ENCODE results near the gene DUOX2. TPM values are rescaled to one million over a fixed set of nuclear protein-coding genes. Genes with fewer than 3 reads are reported as not detected.
A peak's percentile ranks its signal among the peaks of the same experiment; 100 is the strongest.

Gene DUOX2
- total and polyA plus RNA-seq, 11 donors = 0.02 to 1.4 (median 0.11) TPM

DNA sequence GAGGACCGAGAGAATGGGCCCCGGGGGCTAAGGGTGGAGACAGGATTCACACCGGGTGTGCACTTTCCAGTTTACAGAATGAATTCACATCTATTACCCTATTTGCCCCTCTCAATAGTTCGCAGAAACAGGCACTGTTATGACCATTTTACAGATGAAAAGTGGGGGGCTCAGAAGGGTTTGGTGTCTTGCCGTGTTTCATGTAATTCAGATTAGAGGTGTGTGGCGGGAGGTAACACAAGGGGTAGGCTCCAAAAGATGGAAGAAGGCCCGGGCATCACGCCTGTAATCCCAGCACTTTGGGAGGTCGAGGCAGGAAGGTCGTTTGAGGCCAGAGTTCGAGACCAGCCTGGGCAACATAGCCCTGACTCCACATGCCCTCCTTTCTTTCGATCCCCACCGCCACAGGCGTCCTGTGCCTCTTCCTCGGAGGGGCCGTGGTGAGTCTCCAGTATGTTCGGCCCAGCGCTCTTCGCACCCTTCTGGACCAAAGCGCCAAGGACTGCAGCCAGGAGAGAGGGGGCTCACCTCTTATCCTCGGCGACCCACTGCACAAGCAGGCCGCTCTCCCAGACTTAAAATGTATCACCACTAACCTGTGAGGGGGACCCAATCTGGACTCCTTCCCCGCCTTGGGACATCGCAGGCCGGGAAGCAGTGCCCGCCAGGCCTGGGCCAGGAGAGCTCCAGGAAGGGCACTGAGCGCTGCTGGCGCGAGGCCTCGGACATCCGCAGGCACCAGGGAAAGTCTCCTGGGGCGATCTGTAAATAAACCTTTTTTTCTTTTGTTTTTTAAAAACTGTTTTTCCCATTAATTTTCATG is 3.5 kb upstream of the DUOX2 start:
- Histone ChIP-seq H3K9me3 (no peaks in the 10 kb centered on the region), H3K36me3 (no peaks in the 10 kb centered on the region), H3K27me3 (peaks cover 35 to 93% (median 59%) of the 10 kb centered on the region in 9 donors), H3K27ac (no peak overlapping the region), H3K4me1 (peaks cover 3 to 36% (median 20%) of the 10 kb centered on the region in 12 donors), H3K4me3 (peak overlapping the region in 10 of 12 donors; percentile 2 to 49 (median 30))
- WGBS, 4 donors = 38 to 50% (median 39%) methylated on average over 28 to 33 of the region's 33 CpGs
- no peak for DNase-seq
- peak; percentile 2 to 37 (median 13) for ATAC-seq
- intact Hi-C loops (cut with DNase I) = loop anchor here in 5 of 10 donors (5.0 to 10.0 kb wide), 7 partner anchors 53 to 153 kb away; no protein-coding TSS in a partner anchor
- no peak for TF ChIP-seq POLR2A (IDR thresholded peaks at IDR 0.05)
- TF ChIP-seq, protein P1, sequence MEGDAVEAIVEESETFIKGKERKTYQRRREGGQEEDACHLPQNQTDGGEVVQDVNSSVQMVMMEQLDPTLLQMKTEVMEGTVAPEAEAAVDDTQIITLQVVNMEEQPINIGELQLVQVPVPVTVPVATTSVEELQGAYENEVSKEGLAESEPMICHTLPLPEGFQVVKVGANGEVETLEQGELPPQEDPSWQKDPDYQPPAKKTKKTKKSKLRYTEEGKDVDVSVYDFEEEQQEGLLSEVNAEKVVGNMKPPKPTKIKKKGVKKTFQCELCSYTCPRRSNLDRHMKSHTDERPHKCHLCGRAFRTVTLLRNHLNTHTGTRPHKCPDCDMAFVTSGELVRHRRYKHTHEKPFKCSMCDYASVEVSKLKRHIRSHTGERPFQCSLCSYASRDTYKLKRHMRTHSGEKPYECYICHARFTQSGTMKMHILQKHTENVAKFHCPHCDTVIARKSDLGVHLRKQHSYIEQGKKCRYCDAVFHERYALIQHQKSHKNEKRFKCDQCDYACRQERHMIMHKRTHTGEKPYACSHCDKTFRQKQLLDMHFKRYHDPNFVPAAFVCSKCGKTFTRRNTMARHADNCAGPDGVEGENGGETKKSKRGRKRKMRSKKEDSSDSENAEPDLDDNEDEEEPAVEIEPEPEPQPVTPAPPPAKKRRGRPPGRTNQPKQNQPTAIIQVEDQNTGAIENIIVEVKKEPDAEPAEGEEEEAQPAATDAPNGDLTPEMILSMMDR (IDR thresholded peaks at IDR 0.05) = no peak

DNA sequence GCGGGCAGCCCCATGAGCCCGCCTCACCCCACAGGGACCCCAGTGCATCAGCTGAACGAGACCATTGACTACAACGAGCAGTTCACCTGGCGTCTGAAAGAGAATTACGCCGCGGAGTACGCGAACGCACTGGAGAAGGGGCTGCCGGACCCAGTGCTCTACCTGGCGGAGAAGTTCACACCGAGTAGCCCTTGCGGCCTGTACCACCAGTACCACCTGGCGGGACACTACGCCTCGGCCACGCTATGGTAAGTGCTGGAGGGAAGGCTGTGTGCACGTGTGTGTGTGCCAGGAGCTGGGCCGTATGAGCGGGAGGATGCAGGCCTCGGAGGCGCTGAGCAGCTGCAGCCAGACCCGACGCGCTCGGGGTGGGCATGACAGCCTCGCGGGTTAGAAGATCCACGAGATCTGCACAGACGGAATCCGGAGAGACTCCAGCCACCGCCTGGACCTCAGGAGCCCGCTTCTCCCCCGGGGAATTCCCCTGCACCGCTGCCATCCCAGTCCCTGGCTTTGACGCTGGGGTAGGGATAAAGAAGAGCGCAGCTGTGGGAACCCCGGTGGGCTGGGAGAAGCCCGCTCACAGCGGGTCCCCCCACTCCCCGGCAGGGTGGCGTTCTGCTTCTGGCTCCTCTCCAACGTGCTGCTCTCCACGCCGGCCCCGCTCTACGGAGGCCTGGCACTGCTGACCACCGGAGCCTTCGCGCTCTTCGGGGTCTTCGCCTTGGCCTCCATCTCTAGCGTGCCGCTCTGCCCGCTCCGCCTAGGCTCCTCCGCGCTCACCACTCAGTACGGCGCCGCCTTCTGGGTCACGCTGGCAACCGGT is 2.7 kb upstream of the DUOX2 start:
- 21 to 36% (median 25%) methylated on average over 42 to 65 of the region's 65 CpGs for WGBS, 4 donors
- ATAC-seq (no peak), DNase-seq (no peak)
- no peak overlapping the region for H3K27ac ChIP-seq
- H3K4me1 ChIP-seq = peaks cover 3 to 44% (median 21%) of the 10 kb centered on the region in 12 donors
- peaks cover 42 to 93% (median 67%) of the 10 kb centered on the region in 9 donors for H3K27me3 ChIP-seq
- TF ChIP-seq POLR2A (IDR thresholded peaks at IDR 0.05) = no peak
- TF ChIP-seq, protein P1 (IDR thresholded peaks at IDR 0.05) = no peak
- no peaks in the 10 kb centered on the region for H3K36me3 ChIP-seq
- H3K4me3 ChIP-seq = peak overlapping the region in 2 of 12 donors; percentile 10 to 16
- H3K9me3 ChIP-seq = no peaks in the 10 kb centered on the region
- intact Hi-C loops (cut with DNase I) = loop anchor here in 5 of 10 donors (5.0 to 10.0 kb wide), 7 partner anchors 52 to 152 kb away; no protein-coding TSS in a partner anchor

DNA sequence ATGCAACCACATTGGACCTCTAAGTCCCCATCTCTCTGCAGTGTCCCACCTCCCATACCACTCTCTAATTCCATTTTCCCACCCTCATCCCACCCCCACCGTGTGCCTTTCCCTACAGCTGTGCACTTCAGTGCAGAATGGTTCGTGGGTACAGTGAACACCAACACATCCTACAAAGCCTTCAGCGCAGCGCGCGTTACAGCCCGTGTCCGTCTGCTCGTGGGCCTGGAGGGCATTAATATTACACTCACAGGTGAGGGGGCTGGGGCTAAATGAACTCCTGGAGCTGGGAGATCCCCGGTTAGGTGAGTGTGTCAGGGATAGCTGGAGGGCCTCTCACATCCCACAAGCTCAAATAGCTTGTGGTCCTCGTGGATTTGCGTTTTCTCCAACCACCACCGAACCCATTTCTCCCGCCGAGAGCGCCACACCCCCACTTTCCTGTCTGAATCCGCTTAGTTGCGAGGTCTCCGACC is 2.1 kb upstream of the DUOX2 start:
- peaks cover 3 to 48% (median 21%) of the 10 kb centered on the region in 12 donors for H3K4me1 ChIP-seq
- no peaks in the 10 kb centered on the region for H3K9me3 ChIP-seq
- no peaks in the 10 kb centered on the region for H3K36me3 ChIP-seq
- TF ChIP-seq, protein P1 (IDR thresholded peaks at IDR 0.05) = no peak
- TF ChIP-seq POLR2A (IDR thresholded peaks at IDR 0.05) = no peak
- peaks cover 47 to 91% (median 68%) of the 10 kb centered on the region in 9 donors for H3K27me3 ChIP-seq
- WGBS, 4 donors = 41 to 48% (median 45%) methylated on average over 19 of the region's 19 CpGs
- intact Hi-C loops (cut with DNase I) = loop anchor here in 5 of 10 donors (5.0 to 10.0 kb wide), 7 partner anchors 51 to 151 kb away; no protein-coding TSS in a partner anchor
- no peak overlapping the region for H3K4me3 ChIP-seq
- DNase-seq (no peak), ATAC-seq (no peak)
- H3K27ac ChIP-seq = no peak overlapping the region

All from heart left ventricle (tissue), 16 donors.